Left lung (tissue), 10 donors: Measurements from ENCODE around the gene SPTBN4. TPM values are rescaled to one million over a fixed set of nuclear protein-coding genes. Genes with fewer than 3 reads are reported as not detected.
"Not testable (repeated sequence)": the region's sequence is repeated elsewhere in the genome, so short reads cannot be mapped to it uniquely, and the experiment has no call there.

Source experiments
- ATAC-seq: fragments of 200-7000 bp; cut with Tn5 transposase; one replicate; pipeline ENCODE4 v1.9.1; 2020; ENCODE audit warnings: moderate library complexity
- DNase-seq, 4 donors: peaks; one replicate each; pipeline ENCODE4 v3.0.0-alpha.2; 2013 to 2020
- H3K27ac ChIP-seq, 2 donors: fragments of 200-600 bp; sonication (generic) in 1 of 2; one replicate each; pipeline versions ENCODE4 v1.5.0 to v1.8.0; 2020 to 2021
- H3K27me3 ChIP-seq, 2 donors: fragments of 200-600 bp; sonication (generic) in 1 of 2; one replicate each; pipeline versions ENCODE4 v1.5.0 to v1.8.0; 2020 to 2021
- H3K36me3 ChIP-seq, 2 donors: fragments of 200-600 bp; sonication (generic) in 1 of 2; one replicate each; pipeline versions ENCODE4 v1.5.0 to v1.8.0; 2020 to 2021
- H3K4me1 ChIP-seq, 2 donors: fragments of 200-600 bp; one replicate each; pipeline ENCODE4 v1.8.0; 2021
- H3K4me3 ChIP-seq, 2 donors: fragments of 200-600 bp; sonication (generic) in 1 of 2; one replicate each; pipeline versions ENCODE4 v1.5.0 to v1.8.0; 2020 to 2021; ENCODE audit warnings: mild to moderate bottlenecking in 1 of 2
- H3K9me3 ChIP-seq, 2 donors: fragments of 200-600 bp; sonication (generic) in 1 of 2; one replicate each; pipeline versions ENCODE4 v1.5.0 to v1.8.0; 2020 to 2021
- intact Hi-C, 2 donors: fragments of 100-400 bp; cut with DNase I; formaldehyde crosslinking; loops; one replicate each; pipeline versions ENCODE4 v1.11.2 to v1.14.2; 2022
- polyA plus RNA-seq, 6 donors: library from polyadenylated mRNA; unstranded; fragments of 120-200 nt; gene quantifications; one replicate each; pipeline ENCODE4 v1.2.1, GENCODE V29; 2013; ENCODE audit not compliant: insufficient read length in 6 of 6
- total RNA-seq, 2 donors: library from RNA; stranded (reverse); fragmentation: NEBNext Ultra II Directional; extraction: Animal tissue kit (Norgen Biotek cat#: 25700); gene quantifications; one replicate each; pipeline ENCODE4 v1.2.1, GENCODE V29; 2021
- TF ChIP-seq, protein P1 (sequence below), 2 donors: fragments of 200-600 bp; sonication (generic) in 1 of 2; IDR thresholded peaks; one replicate each; pipeline versions ENCODE4 v1.5.0 to v1.8.0; 2021; ENCODE audit warnings: antibody characterized with exemption in 2 of 2
- donor health status: DM: no; HTN: yes; CAD: no.
- donor health status: DM: no; HTN: no; CAD: no.

Gene SPTBN4
- total and polyA plus RNA-seq, 8 donors, result 0.42 to 2.5 (median 1.3) TPM

DNA sequence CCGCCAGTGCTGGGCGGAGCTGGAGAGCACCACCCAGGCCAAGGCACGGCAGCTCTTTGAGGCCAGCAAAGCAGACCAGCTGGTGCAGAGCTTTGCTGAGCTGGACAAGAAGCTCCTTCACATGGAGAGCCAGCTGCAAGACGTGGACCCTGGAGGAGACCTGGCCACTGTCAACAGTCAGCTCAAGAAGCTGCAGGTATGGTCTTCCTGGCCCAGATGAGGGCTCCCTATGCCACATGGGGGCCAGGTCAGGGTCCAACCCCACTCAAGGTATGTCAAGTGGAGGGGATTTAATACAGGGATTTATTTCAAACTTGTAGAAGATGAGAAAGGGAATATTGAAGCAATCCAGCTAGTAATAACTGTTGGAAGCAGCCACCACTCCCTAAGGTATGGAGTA, 67.3 kb downstream of the SPTBN4 start:
- TF ChIP-seq, protein P1, sequence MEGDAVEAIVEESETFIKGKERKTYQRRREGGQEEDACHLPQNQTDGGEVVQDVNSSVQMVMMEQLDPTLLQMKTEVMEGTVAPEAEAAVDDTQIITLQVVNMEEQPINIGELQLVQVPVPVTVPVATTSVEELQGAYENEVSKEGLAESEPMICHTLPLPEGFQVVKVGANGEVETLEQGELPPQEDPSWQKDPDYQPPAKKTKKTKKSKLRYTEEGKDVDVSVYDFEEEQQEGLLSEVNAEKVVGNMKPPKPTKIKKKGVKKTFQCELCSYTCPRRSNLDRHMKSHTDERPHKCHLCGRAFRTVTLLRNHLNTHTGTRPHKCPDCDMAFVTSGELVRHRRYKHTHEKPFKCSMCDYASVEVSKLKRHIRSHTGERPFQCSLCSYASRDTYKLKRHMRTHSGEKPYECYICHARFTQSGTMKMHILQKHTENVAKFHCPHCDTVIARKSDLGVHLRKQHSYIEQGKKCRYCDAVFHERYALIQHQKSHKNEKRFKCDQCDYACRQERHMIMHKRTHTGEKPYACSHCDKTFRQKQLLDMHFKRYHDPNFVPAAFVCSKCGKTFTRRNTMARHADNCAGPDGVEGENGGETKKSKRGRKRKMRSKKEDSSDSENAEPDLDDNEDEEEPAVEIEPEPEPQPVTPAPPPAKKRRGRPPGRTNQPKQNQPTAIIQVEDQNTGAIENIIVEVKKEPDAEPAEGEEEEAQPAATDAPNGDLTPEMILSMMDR (IDR thresholded peaks at IDR 0.05), result no peak
- H3K9me3 ChIP-seq, result peaks cover 0 to 7% of the 10 kb centered on the region in 2 donors
- no peak overlapping the region for H3K4me3 ChIP-seq
- H3K27ac ChIP-seq, result no peak overlapping the region
- peaks cover 0 to 10% of the 10 kb centered on the region in 2 donors for H3K4me1 ChIP-seq
- H3K27me3 ChIP-seq, result peaks cover 0 to 40% of the 10 kb centered on the region in 2 donors
- intact Hi-C loops, result loop anchor here in 1 of 2 donors (10.0 kb wide), 1 partner anchor 61 kb away; no protein-coding TSS in a partner anchor
- no peaks in the 10 kb centered on the region for H3K36me3 ChIP-seq
- ATAC-seq (no peak), DNase-seq (no peak)

DNA sequence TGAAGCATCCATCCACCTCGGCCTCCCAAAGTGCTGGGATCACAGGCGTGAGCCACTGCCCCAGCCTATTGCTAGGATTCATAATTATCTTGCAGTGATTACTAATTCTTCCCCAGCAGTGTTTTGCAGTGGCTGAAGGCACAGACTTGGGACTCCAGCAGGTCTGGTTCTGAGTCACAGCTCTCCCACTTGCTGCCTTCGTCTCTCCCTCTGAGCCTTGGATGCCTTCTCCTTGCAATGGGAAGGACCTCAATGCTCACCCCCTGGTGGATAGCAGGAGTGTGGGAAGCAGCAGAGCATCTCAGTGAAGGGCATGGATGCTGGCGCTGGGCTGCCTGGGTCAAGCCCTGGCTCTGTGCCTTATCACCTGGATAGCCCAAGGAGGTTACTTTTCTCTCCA, 72.3 kb downstream of the SPTBN4 start:
- intact Hi-C loops, result loop anchor here in 1 of 2 donors (10.0 kb wide), 1 partner anchor 56 kb away; no protein-coding TSS in a partner anchor
- Histone ChIP-seq H3K4me3 (no peak overlapping the region), H3K36me3 (no peaks in the 10 kb centered on the region), H3K27ac (no peak overlapping the region), H3K4me1 (no peaks in the 10 kb centered on the region), H3K27me3 (peaks cover 0 to 23% of the 10 kb centered on the region in 2 donors), H3K9me3 (peaks cover 0 to 5% of the 10 kb centered on the region in 2 donors)
- no peak for ATAC-seq
- no peak for DNase-seq
- TF ChIP-seq, protein P1 (IDR thresholded peaks at IDR 0.05), result no peak

DNA sequence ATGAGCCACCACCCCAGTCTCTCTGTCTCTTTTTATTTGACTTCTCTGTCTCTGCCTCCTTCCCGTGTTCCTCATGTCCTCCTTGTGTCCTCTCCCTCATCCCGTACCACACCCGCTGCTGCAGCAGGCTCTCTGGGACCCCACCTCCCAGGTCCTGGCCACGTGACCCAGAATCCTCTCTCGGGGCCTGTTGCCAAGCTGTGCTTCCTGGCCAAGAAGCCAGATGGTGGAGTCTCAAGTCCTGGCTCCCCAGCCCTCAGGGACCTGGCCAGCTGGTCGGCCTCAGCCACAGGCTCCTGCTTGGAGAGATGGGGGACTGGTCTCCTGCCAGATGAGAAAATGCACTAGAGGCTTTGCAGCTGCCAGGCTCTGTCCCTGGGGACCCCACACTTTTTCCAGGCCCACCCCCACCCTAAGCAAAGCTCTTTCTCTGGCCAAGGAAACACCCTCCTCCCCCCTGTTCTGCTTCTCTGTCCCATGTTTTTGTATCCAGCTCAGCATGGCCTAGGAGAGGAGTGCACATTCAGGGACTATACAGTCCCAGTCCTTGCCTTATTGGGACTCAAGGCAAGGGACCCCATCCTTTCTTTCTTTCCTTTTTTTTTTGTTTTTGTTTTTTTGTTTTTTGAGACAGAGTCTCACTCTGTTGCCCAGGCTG, 75.5 kb downstream of the SPTBN4 start:
- TF ChIP-seq, protein P1 (IDR thresholded peaks at IDR 0.05), result no peak
- Histone ChIP-seq H3K27me3 (peaks cover 0 to 24% of the 10 kb centered on the region in 2 donors), H3K36me3 (no peaks in the 10 kb centered on the region), H3K27ac (no peak overlapping the region), H3K4me1 (no peaks in the 10 kb centered on the region), H3K4me3 (no peak overlapping the region), H3K9me3 (peaks cover 0 to 3% of the 10 kb centered on the region in 2 donors)
- intact Hi-C loops, result loop anchor here in 1 of 2 donors (10.0 kb wide), 1 partner anchor 92 kb away; no protein-coding TSS in a partner anchor
- DNase-seq (peak in 3 of 4 donors; percentile 40 to 97 (median 96)), ATAC-seq (peak; percentile 49)

DNA sequence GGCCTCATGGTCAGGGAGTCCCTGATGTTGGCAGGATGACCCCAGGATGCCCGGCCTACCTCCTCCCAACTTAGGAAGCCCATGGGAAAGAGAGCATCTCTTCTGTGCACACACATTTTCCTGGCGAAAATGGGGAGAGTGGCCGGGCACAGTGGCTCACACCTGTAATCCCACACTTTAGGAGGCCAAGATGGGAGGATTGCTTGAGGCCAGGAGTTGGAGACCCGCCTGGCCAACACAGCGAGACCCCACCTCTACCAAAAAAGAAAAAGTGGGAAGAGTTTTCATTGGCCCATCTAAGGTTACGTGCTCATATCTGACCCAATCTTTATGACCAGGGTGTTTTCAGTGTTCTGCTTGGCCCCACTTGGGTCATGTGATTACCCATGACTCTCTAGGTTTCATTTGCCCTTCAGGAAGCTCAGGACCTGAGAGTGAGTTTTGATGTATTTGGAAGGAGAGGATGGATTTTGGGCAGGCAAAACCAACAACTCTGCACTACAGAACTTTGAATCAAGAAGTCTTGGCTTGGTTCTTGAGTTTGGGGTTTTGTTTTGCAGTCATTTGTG, 76.3 kb downstream of the SPTBN4 start:
- H3K36me3 ChIP-seq, result no peaks in the 10 kb centered on the region
- ATAC-seq (no peak), DNase-seq (no peak)
- peaks cover 0 to 3% of the 10 kb centered on the region in 2 donors for H3K9me3 ChIP-seq
- intact Hi-C loops, result loop anchor here in 1 of 2 donors (10.0 kb wide), 1 partner anchor 92 kb away; no protein-coding TSS in a partner anchor
- TF ChIP-seq, protein P1 (IDR thresholded peaks at IDR 0.05), result no peak
- no peak overlapping the region for H3K4me3 ChIP-seq
- H3K4me1 ChIP-seq, result no peaks in the 10 kb centered on the region
- no peak overlapping the region for H3K27ac ChIP-seq
- H3K27me3 ChIP-seq, result peaks cover under 1 to 31% of the 10 kb centered on the region in 2 donors

DNA sequence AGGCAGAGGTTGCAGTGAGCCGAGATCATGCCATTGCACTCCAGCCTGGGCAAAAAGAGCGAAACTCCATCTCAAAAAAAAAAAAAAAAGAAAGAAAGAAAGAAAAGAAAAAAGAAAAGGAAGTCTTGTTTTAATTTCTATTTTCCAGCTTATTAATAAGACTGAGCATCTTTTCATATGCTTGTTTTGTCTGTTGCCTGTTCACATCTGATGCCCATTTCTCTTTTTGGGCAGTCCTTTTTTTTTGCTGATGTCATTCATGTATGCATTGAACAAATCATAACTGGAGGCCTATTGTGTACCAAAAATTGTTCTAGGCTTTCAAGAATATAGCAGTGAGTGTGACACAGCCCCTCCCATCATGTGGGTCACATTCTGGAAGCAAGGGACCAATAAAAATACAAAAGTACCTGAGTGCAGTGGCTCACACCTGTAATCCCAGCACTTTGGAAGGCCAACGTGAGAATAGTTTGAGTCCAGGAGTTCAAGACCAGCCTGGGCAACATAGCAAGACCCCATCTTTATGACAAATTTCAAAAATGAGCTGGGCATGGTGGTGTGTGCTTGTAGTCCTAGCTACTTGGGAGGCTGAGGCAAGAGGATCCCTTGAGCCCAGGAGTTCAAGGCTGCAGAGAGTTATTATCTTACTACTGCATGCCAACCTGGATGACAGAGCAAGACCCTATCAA, 79.5 kb downstream of the SPTBN4 start:
- not testable (repeated sequence) for H3K4me1 ChIP-seq, DNase-seq, ATAC-seq, H3K27ac ChIP-seq, H3K36me3 ChIP-seq, H3K9me3 ChIP-seq, H3K4me3 ChIP-seq
- H3K27me3 ChIP-seq, result peaks cover 8 to 46% of the 10 kb centered on the region in 2 donors
- intact Hi-C loops, result loop anchor here in 1 of 2 donors (10.0 kb wide), 1 partner anchor 89 kb away; no protein-coding TSS in a partner anchor

DNA sequence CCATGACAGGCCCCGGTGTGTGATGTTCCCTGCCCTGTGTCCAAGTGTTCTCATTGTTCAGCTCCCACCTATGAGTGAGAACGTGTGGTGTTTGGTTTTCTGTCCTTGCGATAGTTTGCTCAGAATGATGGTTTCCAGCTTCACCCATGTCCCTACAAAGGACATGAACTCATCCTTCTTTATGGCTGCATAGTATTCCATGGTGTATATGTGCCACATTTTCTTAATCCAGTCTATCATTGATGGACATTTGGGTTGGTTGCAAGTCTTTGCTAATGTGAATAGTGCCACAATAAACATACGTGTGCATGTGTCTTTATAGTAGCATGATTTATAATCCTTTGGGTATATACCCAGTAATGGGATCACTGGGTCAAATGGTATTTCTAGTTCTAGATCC, 80.4 kb downstream of the SPTBN4 start:
- intact Hi-C loops, result loop anchor here in 1 of 2 donors (10.0 kb wide), 1 partner anchor 88 kb away; no protein-coding TSS in a partner anchor
- ATAC-seq, H3K27ac ChIP-seq, H3K36me3 ChIP-seq, H3K4me3 ChIP-seq, H3K9me3 ChIP-seq, H3K4me1 ChIP-seq, DNase-seq: not testable (repeated sequence)
- peaks cover 8 to 49% of the 10 kb centered on the region in 2 donors for H3K27me3 ChIP-seq
